T-cell (primary cell): Measurements from ENCODE around the gene MIPOL1. TPM values are rescaled to one million over a fixed set of nuclear protein-coding genes. Genes with fewer than 3 reads are reported as not detected.
"Not testable (repeated sequence)": the region's sequence is repeated elsewhere in the genome, so short reads cannot be mapped to it uniquely, and the experiment has no call there.

Experiments
- ATAC-seq, 4 experiments: fragments of 200-7000 bp in 3 of 4; fragments of 150-1000 bp in 1 of 4; cut with Tn5 transposase; replicated peaks in 1 of 4; 1 replicate in 3 of 4; 2 replicates in 1 of 4; pipeline ENCODE4 v1.10.0; 2021; ENCODE audit warnings: moderate library complexity in 3 of 4, mild to moderate bottlenecking in 2 of 4, moderate number of reproducible peaks in 1 of 4
- CTCF ChIA-PET, 2 donors: fragments of 300-600 bp; sonication (Branson Sonifier 250); formaldehyde crosslinking; loops; one replicate each; lab custom pipeline; 2022; ENCODE audit warnings: antibody characterized with exemption in 2 of 2; lab: Charles Lee
- POLR2A ChIA-PET, 2 donors: fragments of 300-600 bp; sonication (Branson Sonifier 250); formaldehyde crosslinking; loops; one replicate each; lab custom pipeline; 2022; ENCODE audit warnings: antibody characterized with exemption in 2 of 2; lab: Charles Lee
- DNase-seq, 35 experiments: peaks; one replicate each; pipeline versions ENCODE4 v3.0.0 to v3.0.0-alpha.2; 2013 to 2023
- H3K27ac ChIP-seq: one replicate; pipeline ENCODE4 v1.5.1; 2013; ENCODE audit warnings: low read length
- H3K27me3 ChIP-seq, 2 experiments: replicated peaks in 1 of 2; 1 replicate in 1 of 2; 2 replicates in 1 of 2; pipeline versions ENCODE4 v1.6.1 to v1.7.0; 2013; ENCODE audit warnings: low read length in 1 of 2, mixed read lengths in 1 of 2; ENCODE audit not compliant: control insufficient read depth in 2 of 2, insufficient read depth in 2 of 2; ENCODE audit errors: extremely low read depth in 1 of 2
- H3K36me3 ChIP-seq, 2 donors: 1 replicate in 1 of 2; 2 replicates in 1 of 2; pipeline versions ENCODE4 v1.6.1 to v1.7.0; 2013; ENCODE audit warnings: low read length in 1 of 2; ENCODE audit not compliant: control insufficient read depth in 2 of 2, insufficient read depth in 1 of 2; ENCODE audit errors: extremely low read depth in 1 of 2
- H3K4me1 ChIP-seq, 2 experiments: 1 replicate in 1 of 2; 2 replicates in 1 of 2; pipeline versions ENCODE4 v1.6.1 to v1.7.0; 2013; ENCODE audit warnings: low read length in 2 of 2, mixed read lengths in 1 of 2; ENCODE audit not compliant: insufficient read depth in 2 of 2, control insufficient read depth in 1 of 2; ENCODE audit errors: extremely low read depth in 1 of 2
- H3K4me3 ChIP-seq, 2 donors: 1 replicate in 1 of 2; 2 replicates in 1 of 2; pipeline versions ENCODE4 v1.5.1 to v1.7.0; 2013; ENCODE audit warnings: mild to moderate bottlenecking in 2 of 2, low read length in 1 of 2, moderate library complexity in 1 of 2; ENCODE audit not compliant: control insufficient read depth in 1 of 2; ENCODE audit errors: extremely low read depth in 1 of 2
- H3K9me3 ChIP-seq: 2 replicates; pipeline ENCODE4 v1.7.0; 2013
- H3K27ac Mint-ChIP-seq, 2 donors: one replicate each; pipeline ENCODE4 v1.8.0; 2020 to 2021; ENCODE audit warnings: mild to moderate bottlenecking in 2 of 2, mixed read lengths in 2 of 2
- H3K27me3 Mint-ChIP-seq, 2 donors: one replicate each; pipeline ENCODE4 v1.8.0; 2021 to 2022; ENCODE audit warnings: mixed read lengths in 2 of 2
- H3K36me3 Mint-ChIP-seq: one replicate; pipeline ENCODE4 v1.8.0; 2021; ENCODE audit warnings: mixed read lengths
- H3K4me1 Mint-ChIP-seq, 3 donors: one replicate each; pipeline ENCODE4 v1.8.0; 2020 to 2022; ENCODE audit warnings: mixed read lengths in 3 of 3, mild to moderate bottlenecking in 1 of 3
- H3K4me3 Mint-ChIP-seq, 3 donors: one replicate each; pipeline ENCODE4 v1.8.0; 2020 to 2022; ENCODE audit warnings: mild to moderate bottlenecking in 3 of 3, mixed read lengths in 3 of 3, moderate library complexity in 3 of 3
- H3K9me3 Mint-ChIP-seq, 3 donors: one replicate each; pipeline ENCODE4 v1.8.0; 2020 to 2022; ENCODE audit warnings: mixed read lengths in 3 of 3
- WGBS: methylation state at CpG from one replicate; pipeline ENCODE4 v1.1.5; 2013; ENCODE audit warnings: missing lambda C conversion rate; ENCODE audit not compliant: insufficient coverage; 5-methylcytosine and 5-hydroxymethylcytosine counted together
- total RNA-seq, 35 experiments: library from RNA in 6 of 35; stranded (reverse) in 6 of 35; fragments of 120-200 nt in 1 of 35; gene quantifications; one replicate each; pipeline versions ENCODE4 v1.2.1 to v1.2.4 and lab custom pipeline; 2013 to 2026

MIPOL1 gene
- total RNA-seq, 5 donors from 2014 or later (not counting 1 experiment from before 2014, with no cell fraction given): 0.20 to 0.49 (median 0.29) TPM; not detected in 1

DNA sequence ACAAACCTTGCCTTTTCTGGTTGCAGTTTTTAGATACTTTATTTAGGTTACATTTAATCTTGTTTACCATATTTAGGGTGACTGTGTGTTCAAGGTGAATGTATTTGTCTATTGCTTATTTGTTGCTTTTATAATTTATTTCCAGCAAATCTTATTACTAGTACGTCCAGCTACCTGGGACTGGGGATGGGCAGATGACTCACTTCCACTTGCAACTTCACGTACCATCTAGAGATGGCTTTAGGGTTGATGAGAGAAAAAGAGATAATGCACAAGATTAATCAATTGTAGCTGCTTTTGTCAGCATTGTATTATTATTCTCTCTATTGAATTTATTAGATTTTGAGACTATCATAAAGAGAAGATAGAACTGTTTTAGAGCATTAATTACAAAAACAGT is 5.1 kb downstream of the MIPOL1 start:
- ChIA-PET POLR2A (no interaction called here), CTCF (no interaction called here)
- H3K27me3 ChIP-seq: peaks cover 0 to 4% of the 10 kb centered on the region in 2 experiments
- peaks cover 5 to 9% (median 8%) of the 10 kb centered on the region in 3 donors for H3K4me1 Mint-ChIP-seq
- no peak overlapping the region for H3K27ac Mint-ChIP-seq
- no CpG with 5 or more reads among the region's 2 CpGs for WGBS
- peaks cover 5 to 9% of the 10 kb centered on the region in 2 donors for H3K27me3 Mint-ChIP-seq
- ATAC-seq (no peak), DNase-seq (no peak)
- H3K27ac ChIP-seq: no peak overlapping the region
- no peak overlapping the region for H3K4me3 ChIP-seq
- peaks cover 9 to 15% (median 14%) of the 10 kb centered on the region in 3 donors for H3K9me3 Mint-ChIP-seq
- H3K9me3 ChIP-seq: no peaks in the 10 kb centered on the region
- no peak overlapping the region for H3K4me3 Mint-ChIP-seq
- H3K36me3 ChIP-seq: no peaks in the 10 kb centered on the region
- H3K4me1 ChIP-seq: peaks cover 0 to 3% of the 10 kb centered on the region in 2 experiments
- H3K36me3 Mint-ChIP-seq: no peaks in the 10 kb centered on the region

- ChIA-PET POLR2A (no interaction called here), CTCF (no interaction called here)
- Histone ChIP-seq H3K4me1 (no peaks in the 10 kb centered on the region), H3K9me3 (no peaks in the 10 kb centered on the region), H3K36me3 (no peaks in the 10 kb centered on the region), H3K27me3 (no peaks in the 10 kb centered on the region), H3K4me3 (no peak overlapping the region), H3K27ac (no peak overlapping the region)
- H3K9me3 Mint-ChIP-seq: peaks cover 9 to 15% (median 14%) of the 10 kb centered on the region in 3 donors
- no peaks in the 10 kb centered on the region for H3K36me3 Mint-ChIP-seq
- H3K27me3 Mint-ChIP-seq: peaks cover 4 to 6% of the 10 kb centered on the region in 2 donors
- no peak overlapping the region for H3K4me3 Mint-ChIP-seq
- H3K27ac Mint-ChIP-seq: no peak overlapping the region
- no peak for ATAC-seq
- no peak for DNase-seq
- WGBS: 83% methylated on average over 1 of the region's 1 CpG
- peaks cover 3 to 4% (median 3%) of the 10 kb centered on the region in 3 donors for H3K4me1 Mint-ChIP-seq
These were observed 5.7 kb downstream of the MIPOL1 start for GRCh38 chr14:37203423-37203822.

DNA sequence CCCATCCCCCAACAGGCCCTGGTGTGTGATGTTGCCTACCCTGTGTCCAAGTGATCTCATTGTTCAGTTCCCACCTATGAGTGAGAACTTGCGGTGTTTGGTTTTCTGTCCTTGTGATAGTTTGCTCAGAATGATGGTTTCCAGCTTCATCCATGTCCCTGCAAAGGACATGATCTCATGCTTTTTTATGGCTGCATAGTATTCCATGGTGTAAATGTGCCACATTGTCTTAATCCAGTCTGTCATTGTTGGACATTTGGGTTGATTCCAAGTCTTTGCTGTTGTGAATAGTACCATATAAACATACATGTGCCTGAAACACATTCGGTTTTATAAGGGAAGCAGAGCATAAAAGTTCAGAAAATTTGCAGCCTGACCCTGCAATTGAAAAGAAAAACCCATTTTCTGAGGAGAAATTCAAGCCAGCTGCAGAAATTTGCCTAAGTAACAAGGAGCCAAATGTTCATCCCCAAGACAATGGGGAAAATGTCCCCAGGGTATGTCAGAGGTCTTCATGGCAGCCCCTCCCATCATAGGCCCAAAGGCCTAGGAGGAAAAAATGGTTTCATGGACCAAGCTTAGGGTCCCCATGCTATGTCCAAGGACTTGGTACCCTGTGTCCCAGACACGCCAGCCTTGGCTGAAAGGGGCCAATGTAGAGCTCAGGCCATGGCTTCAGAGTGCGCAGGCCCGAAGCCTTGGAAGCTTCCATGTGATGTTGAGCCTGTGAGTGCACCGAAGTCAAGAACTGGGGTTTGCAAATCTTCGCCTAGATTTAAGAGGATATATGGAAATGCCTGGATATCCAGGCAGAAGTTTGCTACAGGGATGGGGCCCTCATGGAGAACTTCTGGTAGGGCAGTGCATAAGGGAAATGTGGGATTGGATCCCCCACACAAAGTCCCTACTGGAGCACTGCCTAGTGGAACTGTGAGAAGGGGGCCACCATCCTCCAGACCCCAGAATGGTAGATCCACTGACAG is 8.2 kb downstream of the MIPOL1 start:
- ATAC-seq, H3K4me1 ChIP-seq, H3K27ac Mint-ChIP-seq, H3K36me3 Mint-ChIP-seq, DNase-seq, H3K27me3 Mint-ChIP-seq, H3K4me3 Mint-ChIP-seq, H3K4me1 Mint-ChIP-seq, H3K27ac ChIP-seq, H3K36me3 ChIP-seq, H3K27me3 ChIP-seq, POLR2A ChIA-PET, CTCF ChIA-PET, H3K4me3 ChIP-seq, H3K9me3 ChIP-seq: not testable (repeated sequence)
- peaks cover 14 to 18% (median 15%) of the 10 kb centered on the region in 3 donors for H3K9me3 Mint-ChIP-seq
- 77% methylated on average over 7 of the region's 7 CpGs for WGBS

GRCh38 chr14:37209617-37210016 is 11.9 kb downstream of the MIPOL1 start:
- no CpG with 5 or more reads among the region's 2 CpGs for WGBS
- H3K9me3 Mint-ChIP-seq: peaks cover 12 to 23% (median 12%) of the 10 kb centered on the region in 3 donors
- H3K27me3 ChIP-seq, H3K4me1 Mint-ChIP-seq, H3K4me1 ChIP-seq, H3K27ac ChIP-seq, CTCF ChIA-PET, H3K36me3 ChIP-seq, H3K27ac Mint-ChIP-seq, H3K36me3 Mint-ChIP-seq, H3K4me3 ChIP-seq, H3K27me3 Mint-ChIP-seq, DNase-seq, POLR2A ChIA-PET, ATAC-seq, H3K4me3 Mint-ChIP-seq, H3K9me3 ChIP-seq: not testable (repeated sequence)

DNA sequence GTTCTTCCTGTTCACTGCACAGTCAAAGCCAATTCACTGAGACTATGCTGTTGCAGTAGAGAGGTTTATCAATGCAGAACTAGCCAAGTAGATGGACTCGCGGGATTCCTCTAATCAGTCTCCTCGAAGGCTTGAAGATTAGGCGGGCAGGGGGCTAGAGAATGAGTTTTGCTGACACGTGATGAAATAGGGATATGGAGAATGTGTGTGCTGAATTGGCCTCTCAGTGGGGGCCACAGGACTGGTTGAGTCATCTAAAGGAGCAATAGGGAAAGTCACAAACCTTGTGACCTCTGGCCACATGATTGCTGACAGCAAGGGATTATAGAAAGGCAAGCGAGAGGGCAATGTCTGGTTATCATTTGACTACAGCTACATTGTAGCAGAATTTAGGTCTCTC is 12.7 kb downstream of the MIPOL1 start:
- Histone ChIP-seq H3K9me3 (no peaks in the 10 kb centered on the region), H3K36me3 (no peaks in the 10 kb centered on the region), H3K27ac (no peak overlapping the region), H3K27me3 (no peaks in the 10 kb centered on the region), H3K4me3 (no peak overlapping the region), H3K4me1 (no peaks in the 10 kb centered on the region)
- CTCF ChIA-PET: no interaction called here
- Mint-ChIP-seq H3K27me3 (no peaks in the 10 kb centered on the region), H3K9me3 (peaks cover 11 to 23% (median 11%) of the 10 kb centered on the region in 3 donors), H3K4me3 (no peak overlapping the region), H3K36me3 (no peaks in the 10 kb centered on the region), H3K27ac (no peak overlapping the region), H3K4me1 (no peaks in the 10 kb centered on the region)
- no peak for DNase-seq
- POLR2A ChIA-PET: no interaction called here
- 95% methylated on average over 5 of the region's 6 CpGs for WGBS
- ATAC-seq: no peak

DNA sequence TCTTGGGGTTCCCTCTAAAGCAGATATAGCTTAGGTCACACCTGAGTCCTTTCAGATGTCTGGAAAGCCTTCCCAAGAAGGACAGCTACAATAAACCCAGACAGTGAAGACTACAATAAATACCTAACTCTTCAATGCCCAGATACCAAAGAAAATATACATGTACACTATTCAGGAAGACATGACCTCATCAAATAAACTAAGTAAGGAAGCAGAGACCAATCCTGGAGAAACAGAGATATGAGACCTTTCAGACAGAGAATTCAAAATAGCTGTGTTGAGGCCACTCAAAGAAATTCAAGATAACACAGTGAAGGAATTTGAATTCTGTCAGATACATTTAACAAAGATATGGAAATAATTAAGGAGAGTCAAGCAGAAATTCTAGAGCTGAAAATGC is 15.3 kb downstream of the MIPOL1 start:
- Mint-ChIP-seq H3K27ac (no peak overlapping the region), H3K4me3 (no peak overlapping the region), H3K9me3 (peaks cover 0 to 21% (median 2%) of the 10 kb centered on the region in 3 donors), H3K27me3 (no peaks in the 10 kb centered on the region), H3K4me1 (no peaks in the 10 kb centered on the region), H3K36me3 (no peaks in the 10 kb centered on the region)
- DNase-seq: no peak
- Histone ChIP-seq H3K27ac (no peak overlapping the region), H3K27me3 (no peaks in the 10 kb centered on the region), H3K9me3 (no peaks in the 10 kb centered on the region), H3K4me1 (no peaks in the 10 kb centered on the region), H3K4me3 (no peak overlapping the region), H3K36me3 (no peaks in the 10 kb centered on the region)
- ATAC-seq: no peak
- ChIA-PET CTCF (no interaction called here), POLR2A (no interaction called here)
